Left hindlimb (tissue), 1 donor: Measurements from ENCODE around the gene ARHGAP8.
A peak's percentile ranks its signal among the peaks of the same experiment; 100 is the strongest.

Experiments
- DNase-seq: peaks from one replicate; pipeline ENCODE4 v3.0.0-alpha.2; 2018

ARHGAP8 gene

DNA sequence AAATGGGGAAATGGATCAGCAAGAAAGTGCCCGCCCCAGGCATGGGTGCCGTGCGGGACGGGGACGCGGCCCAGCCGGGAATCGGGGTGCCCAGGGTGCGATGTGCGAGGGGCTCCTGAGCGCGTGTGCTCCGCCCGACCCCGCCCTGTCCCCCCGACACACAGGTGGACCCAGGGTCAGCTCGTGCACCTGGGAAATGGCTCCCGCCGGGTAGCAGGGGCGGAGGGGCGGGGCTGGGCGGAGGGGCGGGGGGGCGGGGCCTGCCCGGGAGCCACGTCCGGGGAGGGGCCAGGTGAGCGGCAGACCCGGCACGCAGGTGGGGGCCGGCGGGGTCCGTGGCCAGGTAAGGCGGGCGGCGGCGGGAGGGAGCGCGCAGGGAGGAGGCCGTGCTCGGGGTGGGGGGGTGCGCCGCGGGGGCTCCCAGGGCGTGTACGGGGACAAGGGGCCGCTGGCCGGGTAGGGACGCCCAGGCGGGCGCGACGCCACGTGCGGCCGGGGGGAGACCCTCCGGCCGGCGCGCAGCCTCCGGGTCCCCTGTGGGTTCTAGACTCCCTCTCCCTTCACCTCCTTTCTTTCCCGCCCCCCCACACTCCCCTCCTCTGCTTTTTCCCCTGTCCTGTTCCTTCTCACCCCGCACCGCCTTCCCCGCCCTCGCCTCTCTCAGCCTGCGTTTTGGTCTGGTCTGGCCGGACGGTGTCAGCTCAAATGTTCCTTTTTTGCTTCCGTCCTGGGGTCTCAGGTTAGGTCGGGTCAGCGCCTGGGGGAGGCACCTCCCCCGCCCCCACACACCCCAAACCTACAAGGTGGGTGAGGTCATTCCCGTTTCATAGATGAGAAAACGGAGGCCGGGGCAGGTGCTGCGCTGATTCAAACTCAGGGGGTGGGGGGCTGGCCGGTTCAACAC is at the start of gene ARHGAP8:
ARHGAP8 (plus strand) TSS at position 291 of the 904 bp plus-strand sequence. CDS start 33,953 bp downstream, outside the sequence.
- DNase-seq: no peak

DNA sequence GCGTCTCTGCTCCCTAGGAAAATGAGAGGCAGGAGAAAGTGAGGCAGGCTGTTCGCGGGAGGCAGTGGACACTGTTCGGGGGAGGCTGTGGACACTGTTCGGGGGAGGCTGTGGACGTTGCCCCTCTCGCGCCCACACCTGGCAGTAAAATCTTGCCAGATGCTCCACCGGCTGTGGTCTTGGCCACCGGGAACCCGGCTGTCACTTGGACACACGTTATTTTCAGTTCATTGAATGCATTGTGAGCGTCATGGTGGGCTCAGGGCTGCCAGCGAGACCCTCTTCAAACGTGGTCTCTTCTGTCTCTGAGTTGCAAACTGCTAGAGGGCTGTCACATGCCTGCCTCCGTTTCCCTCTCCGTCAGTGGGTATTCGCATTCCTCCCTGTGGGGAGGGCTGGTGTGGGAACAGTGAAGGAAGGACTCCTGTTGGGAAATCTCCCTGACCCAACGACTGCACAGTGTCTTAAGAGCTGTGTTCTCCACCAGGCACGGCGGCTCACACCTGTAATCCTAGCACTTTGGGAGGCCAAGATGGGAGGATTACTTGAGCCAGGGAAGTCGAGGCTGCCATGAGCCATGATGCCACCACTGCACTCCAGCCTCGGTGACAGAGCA is 49.0 kb upstream of the ARHGAP8 start:
- DNase-seq: no peak

DNA sequence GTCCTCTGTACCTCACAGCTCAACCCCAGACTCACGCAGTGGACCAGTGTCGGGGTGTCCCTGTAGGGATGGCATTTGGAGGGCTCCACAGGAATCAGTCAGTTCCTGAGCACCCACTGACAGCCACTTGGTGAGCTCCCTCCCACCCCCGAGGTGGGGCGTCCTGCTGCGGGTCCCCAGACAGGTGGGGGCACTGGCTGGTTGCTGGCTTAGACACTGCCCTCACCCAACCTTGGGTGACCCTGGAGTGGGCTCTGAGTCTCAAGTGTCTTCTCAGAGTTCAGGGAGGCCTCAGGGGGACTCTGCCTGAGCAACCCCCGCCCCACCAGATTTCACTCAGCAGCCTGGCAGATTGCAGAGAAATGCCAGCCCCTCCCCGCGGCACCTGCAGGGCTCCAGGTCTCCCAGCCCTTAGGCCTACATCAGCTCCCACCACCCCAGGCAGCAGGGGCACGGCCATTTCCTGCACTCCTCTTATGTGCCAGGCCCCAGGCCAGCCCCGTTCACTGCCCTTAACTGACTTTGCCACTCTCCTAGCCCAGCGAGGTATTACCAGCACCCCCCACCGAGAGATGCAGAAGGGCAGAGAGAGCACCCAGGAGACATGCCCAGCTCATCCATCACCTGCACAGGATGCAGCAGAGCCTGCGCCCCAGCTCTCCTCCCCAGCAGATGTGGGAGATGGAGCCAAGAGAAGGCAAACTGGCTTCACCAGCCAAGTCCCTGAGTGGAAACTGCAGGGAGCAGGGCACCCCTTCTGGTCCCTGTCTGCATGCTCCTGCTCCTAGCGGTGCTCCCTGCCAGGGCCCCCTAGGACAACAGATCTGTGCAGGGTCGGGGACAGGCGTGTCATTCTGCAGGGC is 48.0 kb upstream of the ARHGAP8 start:
- DNase-seq: no peak

GRCh38 chr22:44705022-44705297 is 47.4 kb upstream of the ARHGAP8 start:
- DNase-seq: no peak

- no peak for DNase-seq
Measured at GRCh38 chr22:44706488-44706887, 45.9 kb upstream of the ARHGAP8 start.

DNA sequence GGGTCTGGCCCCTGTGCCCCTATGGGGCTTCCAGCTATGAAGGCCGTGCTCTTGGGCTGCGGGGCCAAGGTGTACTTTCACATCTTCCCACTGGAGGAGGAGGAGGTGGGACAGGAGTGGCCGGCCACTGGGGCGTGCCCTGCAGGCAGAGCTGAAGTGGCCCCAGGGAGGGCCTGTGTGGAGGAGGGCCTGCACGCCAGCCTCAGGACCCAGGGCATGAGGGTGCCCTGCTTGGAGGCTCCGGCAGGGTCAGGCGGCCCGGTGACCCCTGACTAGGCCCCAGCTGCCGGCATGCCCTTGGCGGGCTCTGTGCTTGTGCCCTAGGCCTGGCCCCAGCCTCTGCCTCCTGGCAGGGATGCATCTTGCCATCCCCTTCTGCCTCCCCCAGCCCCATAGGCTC is 45.2 kb upstream of the ARHGAP8 start:
- no peak for DNase-seq

- no peak for DNase-seq
Measured at GRCh38 chr22:44707752-44708151, 44.6 kb upstream of the ARHGAP8 start.

- DNase-seq: no peak
Measured at GRCh38 chr22:44709881-44710392, 42.4 kb upstream of the ARHGAP8 start.

GRCh38 chr22:44710474-44711240 is 41.7 kb upstream of the ARHGAP8 start:
- DNase-seq: no peak

- DNase-seq: no peak
Measured at GRCh38 chr22:44711241-44711560, 41.2 kb upstream of the ARHGAP8 start.

GRCh38 chr22:44711690-44712555 is 40.5 kb upstream of the ARHGAP8 start:
- DNase-seq: peak; percentile 67

GRCh38 chr22:44712962-44713361 is 39.4 kb upstream of the ARHGAP8 start:
- DNase-seq: no peak

GRCh38 chr22:44714703-44715350 is 37.5 kb upstream of the ARHGAP8 start:
- no peak for DNase-seq

DNA sequence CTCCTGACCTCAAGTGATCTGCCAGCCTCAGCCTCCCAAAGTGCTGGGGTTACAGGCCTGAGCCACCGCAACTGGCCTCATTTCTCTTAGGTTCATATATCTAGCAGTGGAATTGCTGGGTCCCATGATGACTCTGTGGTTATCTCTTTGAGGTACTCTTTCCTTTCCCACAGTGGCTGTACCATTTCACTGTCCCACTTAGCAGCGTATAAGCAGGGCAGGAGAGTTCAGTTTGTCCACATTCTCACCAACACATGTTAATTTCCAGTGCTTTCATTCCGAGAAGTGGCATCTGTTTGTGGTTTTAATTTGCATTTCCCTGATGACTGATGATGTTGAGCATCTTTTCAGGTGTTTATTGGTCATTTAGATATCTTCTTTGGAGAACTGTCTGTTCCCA is 34.0 kb upstream of the ARHGAP8 start:
- DNase-seq: no peak

GRCh38 chr22:44719586-44720368 is 32.6 kb upstream of the ARHGAP8 start:
- DNase-seq: no peak

- no peak for DNase-seq
Measured at GRCh38 chr22:44721213-44721612, 31.2 kb upstream of the ARHGAP8 start.

GRCh38 chr22:44722611-44723010 is 29.8 kb upstream of the ARHGAP8 start:
- DNase-seq: no peak

DNA sequence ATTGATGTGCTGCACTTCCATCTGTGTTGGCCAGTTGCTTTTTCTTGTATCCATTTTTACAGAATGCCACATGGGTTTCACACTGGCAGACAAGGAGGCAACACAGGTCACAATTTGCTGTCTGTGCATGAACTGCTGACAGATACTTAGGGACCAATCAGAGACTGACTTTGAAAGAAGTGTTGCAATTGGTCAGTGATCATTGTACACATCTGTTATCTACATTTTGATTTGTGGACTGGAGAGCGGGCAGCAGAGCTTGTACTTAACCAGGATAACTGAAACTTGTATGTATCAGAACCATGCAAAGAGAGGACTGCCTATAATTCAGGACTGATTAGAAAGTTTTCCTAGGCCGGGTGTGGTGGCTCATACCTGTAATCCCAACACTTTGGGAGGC is 28.6 kb upstream of the ARHGAP8 start:
- no peak for DNase-seq

DNA sequence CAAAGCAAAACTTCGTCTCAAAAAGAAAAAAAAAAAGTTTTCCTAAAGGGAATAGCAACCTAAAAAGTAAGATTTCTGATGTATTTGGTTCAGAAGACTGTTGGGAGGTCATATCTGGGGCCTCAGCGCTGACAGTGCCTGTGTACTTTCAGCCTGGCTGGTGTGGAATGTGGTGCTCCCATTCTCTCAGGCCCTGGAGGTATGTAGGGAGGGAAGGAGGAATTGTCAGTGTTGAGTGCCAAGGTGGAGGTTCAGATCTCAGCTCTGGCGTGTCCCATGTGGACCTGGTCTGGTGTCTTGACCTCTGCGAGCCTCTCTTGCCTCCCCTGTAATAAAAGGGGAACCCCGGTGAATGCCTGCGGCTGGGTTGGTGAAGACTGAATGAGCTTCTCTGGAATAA is 28.0 kb upstream of the ARHGAP8 start:
- no peak for DNase-seq

- no peak for DNase-seq
Measured at GRCh38 chr22:44724859-44725258, 27.5 kb upstream of the ARHGAP8 start.
